ENCODE results near the gene LDLRAD3. TPM values are rescaled to one million over a fixed set of nuclear protein-coding genes. Genes with fewer than 3 reads are reported as not detected.

Gene LDLRAD3
- total and polyA plus RNA-seq, 5 donors: 1.8 to 7.0 (median 3.5) TPM

DNA sequence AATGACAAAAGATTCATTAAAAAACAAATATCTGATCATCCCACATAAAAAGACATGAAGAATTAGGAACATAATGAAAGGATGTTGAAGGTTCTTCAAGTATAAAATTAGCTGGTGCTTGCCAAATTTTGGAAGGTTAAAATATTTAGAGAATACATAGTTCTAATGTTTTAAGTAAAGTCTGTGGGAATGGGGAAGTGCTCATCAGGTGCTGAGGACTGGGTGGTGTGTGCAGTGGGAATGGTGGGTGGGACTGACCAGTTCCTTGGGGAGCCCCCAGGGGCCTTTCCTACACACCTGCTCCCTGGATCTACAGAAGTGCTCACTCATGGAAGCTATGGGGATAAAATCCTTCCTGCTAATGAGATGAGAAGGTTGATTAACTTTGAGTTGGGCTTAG lies 11.8 kb downstream of the LDLRAD3 start:
- no peak overlapping the region for H3K4me3 ChIP-seq (ENCODE audit: low read length)
- H3K27ac ChIP-seq (ENCODE audit: low read length): no peak overlapping the region
- no peaks in the 10 kb centered on the region for H3K9me3 ChIP-seq (ENCODE audit: control insufficient read depth, low read length)
- intact Hi-C loops (cut with DNase I): no loop called here
- DNase-seq (no peak), ATAC-seq (no peak)
- H3K27me3 ChIP-seq (ENCODE audit: control insufficient read depth, insufficient read depth): no peaks in the 10 kb centered on the region
- no peaks in the 10 kb centered on the region for H3K4me1 ChIP-seq (ENCODE audit: control insufficient read depth, insufficient read depth, low read length)

DNA sequence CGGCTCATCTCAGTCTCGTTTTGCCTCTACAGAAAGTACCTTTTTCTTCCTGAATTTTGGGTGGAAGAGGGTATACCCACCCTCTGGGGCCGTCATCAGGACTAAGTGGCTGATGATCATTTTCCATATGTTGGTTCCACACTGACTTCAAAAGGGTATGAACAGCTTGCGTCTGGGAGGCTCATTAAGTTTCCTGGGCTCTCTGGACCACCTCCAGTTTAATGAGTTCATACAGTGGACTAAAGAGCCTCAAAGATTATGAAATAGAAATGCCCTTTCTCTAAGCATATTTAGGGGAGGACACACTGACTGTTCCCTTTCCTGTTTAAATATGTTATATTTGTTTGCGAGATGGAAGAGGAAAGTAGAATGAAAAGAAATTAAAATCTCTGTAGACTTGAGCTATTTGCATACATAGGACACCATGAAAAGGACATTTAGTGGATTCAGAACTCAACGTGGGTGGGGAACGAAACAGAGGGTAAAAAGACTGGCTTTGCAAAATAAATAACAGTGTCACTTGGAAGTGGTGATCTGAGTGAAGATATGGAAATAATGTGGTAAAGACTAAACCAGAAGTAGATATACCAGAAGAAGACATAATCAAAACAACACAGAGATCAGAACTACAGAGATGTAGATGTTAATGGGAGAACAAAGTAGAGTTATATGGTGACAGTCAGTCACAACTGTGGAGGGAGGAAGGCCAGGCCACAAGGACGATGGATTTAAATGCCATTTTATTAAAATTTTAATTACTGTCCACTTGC lies 18.7 kb downstream of the LDLRAD3 start:
- intact Hi-C loops (cut with DNase I): no loop called here
- Histone ChIP-seq H3K4me3 (ENCODE audit: low read length) (no peak overlapping the region), H3K27me3 (ENCODE audit: control insufficient read depth, insufficient read depth) (no peaks in the 10 kb centered on the region), H3K9me3 (ENCODE audit: control insufficient read depth, low read length) (no peaks in the 10 kb centered on the region), H3K27ac (ENCODE audit: low read length) (no peak overlapping the region), H3K4me1 (ENCODE audit: control insufficient read depth, insufficient read depth, low read length) (peaks cover 4% of the 10 kb centered on the region)
- peak in 1 of 2 donors; percentile 39 for ATAC-seq
- no peak for DNase-seq
- WGBS: 76% methylated on average over 8 of the region's 8 CpGs

DNA sequence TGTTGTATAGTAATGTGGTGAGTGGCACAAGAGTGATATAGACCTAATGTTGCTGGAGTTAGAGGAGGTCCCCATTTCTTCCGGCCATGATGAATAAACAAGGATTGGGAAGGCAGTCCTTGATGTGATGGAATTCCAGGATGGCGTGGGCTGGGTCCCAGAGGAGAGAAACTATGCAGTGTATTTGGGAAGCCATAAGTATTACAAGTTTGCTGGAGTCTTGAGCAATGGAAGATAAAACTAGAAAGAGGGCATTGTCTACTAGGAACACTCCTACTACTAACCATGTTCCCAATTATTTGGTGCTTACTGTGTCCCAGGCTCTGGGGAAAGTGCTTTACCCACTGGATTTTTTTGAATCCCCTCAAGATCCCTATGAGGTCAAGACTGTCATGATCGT lies 20.0 kb downstream of the LDLRAD3 start:
- H3K27me3 ChIP-seq (ENCODE audit: control insufficient read depth, insufficient read depth): no peaks in the 10 kb centered on the region
- 69% methylated on average over 3 of the region's 3 CpGs for WGBS
- intact Hi-C loops (cut with DNase I): no loop called here
- H3K4me3 ChIP-seq (ENCODE audit: low read length): no peak overlapping the region
- no peak overlapping the region for H3K27ac ChIP-seq (ENCODE audit: low read length)
- ATAC-seq: peak; percentile 85 to 87
- peaks cover 4% of the 10 kb centered on the region for H3K4me1 ChIP-seq (ENCODE audit: control insufficient read depth, insufficient read depth, low read length)
- DNase-seq: peak in 2 of 3 donors; percentile 67 to 74
- H3K9me3 ChIP-seq (ENCODE audit: control insufficient read depth, low read length): no peaks in the 10 kb centered on the region

DNA sequence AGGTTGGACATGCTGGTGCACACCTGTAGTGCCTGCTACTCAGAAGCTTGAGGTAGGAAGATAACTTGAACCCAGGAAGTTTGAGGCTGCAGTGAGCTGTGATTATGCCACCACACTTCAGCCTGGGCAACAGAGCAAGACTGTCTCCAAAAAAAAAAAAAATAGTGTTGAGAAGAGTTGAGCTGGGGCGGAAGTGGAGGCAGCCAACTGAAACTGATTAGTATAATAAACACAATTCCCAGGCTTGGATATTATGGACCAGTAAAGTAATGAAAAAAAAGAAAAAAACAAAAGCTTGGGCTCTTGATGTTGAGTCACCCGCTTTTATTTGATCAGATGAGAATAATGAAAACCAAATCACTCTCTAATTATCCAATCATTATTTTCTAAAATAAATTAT lies 21.0 kb downstream of the LDLRAD3 start:
- H3K9me3 ChIP-seq (ENCODE audit: control insufficient read depth, low read length): no peaks in the 10 kb centered on the region
- H3K27ac ChIP-seq (ENCODE audit: low read length): peak overlapping the region; percentile 6
- no peaks in the 10 kb centered on the region for H3K27me3 ChIP-seq (ENCODE audit: control insufficient read depth, insufficient read depth)
- peak in 1 of 3 donors; percentile 62 for DNase-seq
- peak; percentile 51 to 60 for ATAC-seq
- 64% methylated on average over 2 of the region's 2 CpGs for WGBS
- H3K4me1 ChIP-seq (ENCODE audit: control insufficient read depth, insufficient read depth, low read length): peaks cover 4% of the 10 kb centered on the region
- intact Hi-C loops (cut with DNase I): no loop called here
- no peak overlapping the region for H3K4me3 ChIP-seq (ENCODE audit: low read length)

- no peaks in the 10 kb centered on the region for H3K27me3 ChIP-seq (ENCODE audit: control insufficient read depth, insufficient read depth)
- H3K27ac ChIP-seq (ENCODE audit: low read length): no peak overlapping the region
- ATAC-seq (no peak), DNase-seq (no peak)
- WGBS: 85% methylated on average over 2 of the region's 2 CpGs
- intact Hi-C loops (cut with DNase I): no loop called here
- H3K4me1 ChIP-seq (ENCODE audit: control insufficient read depth, insufficient read depth, low read length): peaks cover 4% of the 10 kb centered on the region
- H3K4me3 ChIP-seq (ENCODE audit: low read length): no peak overlapping the region
- H3K9me3 ChIP-seq (ENCODE audit: control insufficient read depth, low read length): no peaks in the 10 kb centered on the region
Measured at GRCh38 chr11:35967042-35967441, 23.2 kb downstream of the LDLRAD3 start.

- Histone ChIP-seq H3K27ac (ENCODE audit: low read length) (no peak overlapping the region), H3K9me3 (ENCODE audit: control insufficient read depth, low read length) (no peaks in the 10 kb centered on the region), H3K4me3 (ENCODE audit: low read length) (no peak overlapping the region), H3K27me3 (ENCODE audit: control insufficient read depth, insufficient read depth) (no peaks in the 10 kb centered on the region), H3K4me1 (ENCODE audit: control insufficient read depth, insufficient read depth, low read length) (peaks cover 4% of the 10 kb centered on the region)
- ATAC-seq (no peak), DNase-seq (no peak)
- WGBS: 88% methylated on average over 10 of the region's 10 CpGs
- intact Hi-C loops (cut with DNase I): no loop called here
Measured at GRCh38 chr11:35968386-35969088, 24.7 kb downstream of the LDLRAD3 start.

- WGBS: 83% methylated on average over 10 of the region's 10 CpGs
- ATAC-seq: no peak
- Histone ChIP-seq H3K9me3 (ENCODE audit: control insufficient read depth, low read length) (no peaks in the 10 kb centered on the region), H3K4me3 (ENCODE audit: low read length) (no peak overlapping the region), H3K27me3 (ENCODE audit: control insufficient read depth, insufficient read depth) (no peaks in the 10 kb centered on the region), H3K4me1 (ENCODE audit: control insufficient read depth, insufficient read depth, low read length) (peaks cover 2% of the 10 kb centered on the region), H3K27ac (ENCODE audit: low read length) (no peak overlapping the region)
- intact Hi-C loops (cut with DNase I): no loop called here
- DNase-seq: no peak
Measured at GRCh38 chr11:35969089-35970042, 25.5 kb downstream of the LDLRAD3 start.

GRCh38 chr11:35970445-35970844 lies 26.6 kb downstream of the LDLRAD3 start:
- Histone ChIP-seq H3K9me3 (ENCODE audit: control insufficient read depth, low read length) (no peaks in the 10 kb centered on the region), H3K27me3 (ENCODE audit: control insufficient read depth, insufficient read depth) (no peaks in the 10 kb centered on the region), H3K27ac (ENCODE audit: low read length) (no peak overlapping the region), H3K4me1 (ENCODE audit: control insufficient read depth, insufficient read depth, low read length) (peaks cover 2% of the 10 kb centered on the region), H3K4me3 (ENCODE audit: low read length) (no peak overlapping the region)
- intact Hi-C loops (cut with DNase I): no loop called here
- ATAC-seq (no peak), DNase-seq (no peak)
- 91% methylated on average over 3 of the region's 3 CpGs for WGBS

DNA sequence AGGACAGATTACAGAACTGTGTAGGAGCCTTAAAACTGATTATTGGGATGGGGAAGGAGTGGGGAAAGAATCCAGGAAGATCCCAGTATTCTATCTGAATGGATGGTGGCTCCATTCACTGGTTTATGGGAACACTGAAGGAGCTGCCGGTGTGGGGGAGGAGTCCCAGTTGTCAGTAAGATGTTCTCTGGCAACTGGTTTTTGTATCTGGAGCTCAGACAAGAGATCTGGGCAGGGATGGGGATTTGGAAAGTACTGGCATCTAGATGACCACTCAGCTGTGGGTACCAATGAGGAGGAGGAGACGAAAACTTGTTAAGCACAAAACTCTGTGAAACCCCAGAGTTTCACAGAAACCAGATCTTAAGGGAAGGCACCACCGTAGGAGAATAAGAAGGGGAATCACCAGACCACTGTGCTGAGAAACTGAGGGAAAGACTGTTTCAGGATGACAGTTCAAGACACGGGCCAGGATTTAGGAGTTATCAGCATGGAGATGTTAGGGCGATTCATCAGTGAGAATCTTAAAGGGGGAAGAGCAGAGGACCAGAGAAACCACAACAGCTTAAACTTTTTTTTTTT lies 28.1 kb downstream of the LDLRAD3 start:
- Histone ChIP-seq H3K4me3 (ENCODE audit: low read length) (no peak overlapping the region), H3K27ac (ENCODE audit: low read length) (no peak overlapping the region), H3K4me1 (ENCODE audit: control insufficient read depth, insufficient read depth, low read length) (peaks cover 2% of the 10 kb centered on the region), H3K27me3 (ENCODE audit: control insufficient read depth, insufficient read depth) (no peaks in the 10 kb centered on the region), H3K9me3 (ENCODE audit: control insufficient read depth, low read length) (no peaks in the 10 kb centered on the region)
- intact Hi-C loops (cut with DNase I): no loop called here
- WGBS: 92% methylated on average over 5 of the region's 5 CpGs
- DNase-seq (no peak), ATAC-seq (no peak)

DNA sequence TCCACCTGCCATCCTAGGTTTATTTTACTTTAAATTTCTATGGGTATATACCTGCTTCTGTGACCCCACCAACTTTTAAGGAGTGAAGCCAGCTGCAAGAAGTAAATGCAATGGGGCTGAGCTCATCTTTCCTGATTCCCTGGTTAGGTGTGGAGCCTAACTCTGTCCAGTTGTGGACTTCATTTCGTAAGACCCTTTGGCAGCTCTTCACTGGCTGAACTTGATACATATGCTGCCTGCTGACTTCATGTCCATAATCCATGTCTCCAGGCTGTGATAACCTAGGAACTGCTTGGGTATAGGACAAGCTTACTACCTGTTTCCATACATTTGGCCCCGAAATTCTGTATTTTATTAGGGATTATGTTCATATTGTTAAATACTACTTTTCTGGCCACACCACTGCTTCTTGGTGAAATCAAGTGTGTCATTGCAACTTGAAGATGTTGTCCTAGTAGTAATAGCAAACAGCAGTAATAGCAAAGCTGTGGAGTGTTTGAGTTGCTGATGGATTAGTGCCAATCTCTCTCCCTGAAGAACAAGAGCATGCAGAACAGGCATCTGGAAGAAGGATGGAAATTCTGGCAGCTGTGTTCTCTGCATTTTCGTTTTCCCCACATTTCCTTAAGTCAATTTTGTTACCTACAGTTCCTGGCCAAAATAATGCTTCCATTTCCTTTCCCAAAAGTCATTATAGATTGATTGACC lies 31.2 kb downstream of the LDLRAD3 start:
- no peaks in the 10 kb centered on the region for H3K4me1 ChIP-seq (ENCODE audit: control insufficient read depth, insufficient read depth, low read length)
- H3K4me3 ChIP-seq (ENCODE audit: low read length): no peak overlapping the region
- ATAC-seq (no peak), DNase-seq (no peak)
- WGBS: 84% methylated on average over 3 of the region's 3 CpGs
- H3K27ac ChIP-seq (ENCODE audit: low read length): no peak overlapping the region
- H3K27me3 ChIP-seq (ENCODE audit: control insufficient read depth, insufficient read depth): no peaks in the 10 kb centered on the region
- intact Hi-C loops (cut with DNase I): no loop called here
- H3K9me3 ChIP-seq (ENCODE audit: control insufficient read depth, low read length): no peaks in the 10 kb centered on the region

Data from right cardiac atrium (tissue), 5 donors.